H1 (cell line): ENCODE results near the gene SPOP. TPM values are rescaled to one million over a fixed set of nuclear protein-coding genes. Genes with fewer than 3 reads are reported as not detected.

ENCODE experiments used
- CTCF ChIA-PET: fragments of 300-600 bp; sonication (Branson Sonifier 250); formaldehyde crosslinking; loops from one replicate; lab custom pipeline; 2021; ENCODE audit not compliant: partially characterized antibody; lab: Charles Lee
- POLR2A ChIA-PET: fragments of 300-600 bp; sonication (Branson Sonifier 250); formaldehyde crosslinking; loops from one replicate; lab custom pipeline; 2021; ENCODE audit warnings: inconsistent platforms; ENCODE audit not compliant: partially characterized antibody; lab: Charles Lee
- DNase-seq, 2 experiments: peaks; one replicate each; pipeline versions ENCODE4 v3.0.0 to v3.0.0-alpha.2; 2010 to 2022; ENCODE audit warnings: low spot score in 2 of 2, low read depth in 1 of 2, mixed read lengths in 1 of 2
- FAIRE-seq: peaks from 2 replicates; lab custom pipeline; 2011; peaks lifted over from hg19 to GRCh38; lab: Jason Lieb, UNC
- H2AFZ ChIP-seq: 2 replicates; pipeline ENCODE4 v1.8.1; 2012; ENCODE audit warnings: low read length, inconsistent platforms
- H2AK5ac ChIP-seq: 2 replicates; pipeline ENCODE4 v1.6.1; 2013; ENCODE audit warnings: low read depth, low read length
- H2BK120ac ChIP-seq: replicated peaks from 2 replicates; pipeline ENCODE3; 2013; ENCODE audit warnings: low read depth, low read length, inconsistent platforms
- H2BK12ac ChIP-seq: 2 replicates; pipeline ENCODE4 v1.6.1; 2013; ENCODE audit warnings: low read depth, low read length
- H2BK15ac ChIP-seq: 2 replicates; pipeline ENCODE4 v1.6.1; 2013; ENCODE audit warnings: low read length
- H2BK20ac ChIP-seq: 2 replicates; pipeline ENCODE4 v1.6.1; 2013; ENCODE audit warnings: low read length
- H2BK5ac ChIP-seq: 2 replicates; pipeline ENCODE4 v1.6.1; 2013; ENCODE audit warnings: low read depth, low read length
- H3K14ac ChIP-seq: 2 replicates; pipeline ENCODE4 v1.6.1; 2013; ENCODE audit warnings: inconsistent platforms; ENCODE audit not compliant: insufficient read length
- H3K18ac ChIP-seq: 2 replicates; pipeline ENCODE4 v1.6.1; 2013; ENCODE audit warnings: low read length; ENCODE audit errors: extremely low read depth
- H3K23ac ChIP-seq: 2 replicates; pipeline ENCODE4 v1.6.1; 2013; ENCODE audit warnings: inconsistent platforms; ENCODE audit not compliant: insufficient read length
- H3K23me2 ChIP-seq: 2 replicates; pipeline ENCODE4 v1.6.1; 2013; ENCODE audit warnings: low read depth, low read length
- H3K27ac ChIP-seq: 2 replicates; pipeline ENCODE4 v1.6.1; 2011; ENCODE audit warnings: low read depth, low read length, inconsistent platforms
- H3K27me3 ChIP-seq, 4 experiments: replicated peaks in 1 of 4; 1 replicate in 1 of 4; 2 replicates in 3 of 4; pipeline versions ENCODE4 v1.6.1 to v1.8.1; 2011 to 2013; ENCODE audit warnings: low read length in 3 of 4, mild to moderate bottlenecking in 3 of 4, inconsistent platforms in 2 of 4, mixed read lengths in 2 of 4, moderate library complexity in 1 of 4; ENCODE audit not compliant: control insufficient read depth in 3 of 4, insufficient read depth in 3 of 4; ENCODE audit errors: extremely low read depth in 1 of 4
- H3K36me3 ChIP-seq, 4 experiments: 2 replicates each; pipeline versions ENCODE4 v1.6.1 to v1.8.1; 2011 to 2013; ENCODE audit warnings: mild to moderate bottlenecking in 4 of 4, low read length in 3 of 4, moderate library complexity in 2 of 4, control low read depth in 1 of 4, inconsistent platforms in 1 of 4; ENCODE audit not compliant: insufficient read depth in 4 of 4, control insufficient read depth in 2 of 4
- H3K4ac ChIP-seq: replicated peaks from 2 replicates; pipeline ENCODE3; 2013; ENCODE audit warnings: low read length, low read depth, mixed read lengths, inconsistent platforms; ENCODE audit not compliant: insufficient read length
- H3K4me1 ChIP-seq, 4 experiments: replicated peaks in 1 of 4; 1 replicate in 1 of 4; 2 replicates in 3 of 4; pipeline versions ENCODE4 v1.6.1 to v1.8.1; 2011 to 2013; ENCODE audit warnings: low read length in 3 of 4, inconsistent platforms in 2 of 4, mixed read lengths in 1 of 4; ENCODE audit not compliant: insufficient read depth in 4 of 4, control insufficient read depth in 3 of 4
- H3K4me2 ChIP-seq, 2 experiments: 2 replicates each; pipeline versions ENCODE4 v1.6.1 to v1.8.1; 2011 to 2013; ENCODE audit warnings: low read depth in 2 of 2, low read length in 2 of 2, control low read depth in 1 of 2, inconsistent platforms in 1 of 2, mild to moderate bottlenecking in 1 of 2; ENCODE audit not compliant: insufficient read depth in 1 of 2
- H3K4me3 ChIP-seq, 4 experiments: fragments of 200-600, 300-600 bp in 1 of 4; sonication (generic), shearing (Covaris generic), sonication (Bioruptor Twin) in 1 of 4; 2 replicates each; pipeline versions ENCODE4 v1.5.1 to v1.8.1; 2011 to 2016; ENCODE audit warnings: low read length in 4 of 4, low read depth in 3 of 4, control low read depth in 2 of 4, inconsistent platforms in 2 of 4, mild to moderate bottlenecking in 2 of 4, mixed read lengths in 1 of 4, moderate library complexity in 1 of 4; ENCODE audit not compliant: insufficient read depth in 2 of 4; ENCODE audit errors: extremely low read depth in 1 of 4
- H3K56ac ChIP-seq: replicated peaks from 2 replicates; pipeline ENCODE3; 2013; ENCODE audit warnings: low read depth, mild to moderate bottlenecking, mixed read lengths, low read length, inconsistent platforms; ENCODE audit not compliant: insufficient read length
- H3K79me1 ChIP-seq: 2 replicates; pipeline ENCODE4 v1.6.1; 2013; ENCODE audit warnings: low read depth, low read length, control low read depth
- H3K79me2 ChIP-seq, 2 experiments: 2 replicates each; pipeline versions ENCODE4 v1.6.1 to v1.8.1; 2012 to 2013; ENCODE audit warnings: low read length in 2 of 2, mild to moderate bottlenecking in 2 of 2, inconsistent platforms in 1 of 2; ENCODE audit not compliant: insufficient read depth in 2 of 2, control insufficient read depth in 1 of 2
- H3K9ac ChIP-seq, 4 experiments: replicated peaks in 1 of 4; 1 replicate in 1 of 4; 2 replicates in 3 of 4; pipeline versions ENCODE4 v1.6.1 to v1.8.1; 2011 to 2013; ENCODE audit warnings: low read depth in 3 of 4, low read length in 3 of 4, control low read depth in 2 of 4, mild to moderate bottlenecking in 2 of 4, moderate library complexity in 2 of 4, inconsistent platforms in 1 of 4; ENCODE audit errors: extremely low read depth in 1 of 4
- H3K9me3 ChIP-seq, 2 experiments: 2 replicates each; pipeline versions ENCODE4 v1.6.1 to v1.8.1; 2012 to 2013; ENCODE audit warnings: mild to moderate bottlenecking in 2 of 2, moderate library complexity in 2 of 2, control low read depth in 1 of 2, inconsistent platforms in 1 of 2, low read depth in 1 of 2, low read length in 1 of 2, mixed read lengths in 1 of 2; ENCODE audit not compliant: insufficient read depth in 2 of 2
- H4K20me1 ChIP-seq, 2 experiments: replicated peaks in 1 of 2; 2 replicates each; pipeline versions ENCODE3 to v1.8.1; 2011 to 2013; ENCODE audit warnings: inconsistent platforms in 2 of 2, low read length in 2 of 2, mild to moderate bottlenecking in 1 of 2; ENCODE audit not compliant: insufficient read depth in 2 of 2, control insufficient read depth in 1 of 2
- H4K5ac ChIP-seq: 2 replicates; pipeline ENCODE4 v1.6.1; 2013; ENCODE audit warnings: low read length, low read depth, mixed read lengths, inconsistent platforms; ENCODE audit not compliant: insufficient read length
- H4K8ac ChIP-seq: 2 replicates; pipeline ENCODE4 v1.8.0; 2013; ENCODE audit warnings: mild to moderate bottlenecking, moderate library complexity, low read length, inconsistent platforms; ENCODE audit not compliant: insufficient read depth; ENCODE audit errors: extremely low read depth
- H4K91ac ChIP-seq: replicated peaks from 2 replicates; pipeline ENCODE3; 2013; ENCODE audit warnings: low read length, mixed read lengths, inconsistent platforms; ENCODE audit not compliant: insufficient read length
- ASH2L ChIP-seq: fragments of 200-600, 300-600 bp; sonication (generic); IDR thresholded peaks from one replicate; pipeline ENCODE4 v1.7.1; 2017; ENCODE audit warnings: low read length
- ATF3 ChIP-seq: IDR thresholded peaks from 2 replicates; pipeline ENCODE4 v1.6.1; 2011; ENCODE audit warnings: low read depth, mild to moderate bottlenecking, low read length; ENCODE audit not compliant: insufficient read depth
- CREB1 ChIP-seq: IDR thresholded peaks from 2 replicates; pipeline ENCODE4 v1.6.1; 2012; ENCODE audit warnings: inconsistent platforms
- CTCF ChIP-seq, 3 experiments: IDR thresholded peaks; 1 replicate in 2 of 3; 2 replicates in 1 of 3; pipeline versions ENCODE4 v1.5.1 to v1.6.1; 2011; ENCODE audit warnings: low read length in 3 of 3, mild to moderate bottlenecking in 3 of 3, inconsistent platforms in 2 of 3, low read depth in 1 of 3, moderate library complexity in 1 of 3; ENCODE audit not compliant: insufficient read depth in 1 of 3; ENCODE audit errors: control extremely low read depth in 1 of 3
- KDM5A ChIP-seq: fragments of 200-600 bp; IDR thresholded peaks from 2 replicates; pipeline ENCODE4 v1.7.1; 2012; ENCODE audit warnings: mild to moderate bottlenecking, low read length, inconsistent platforms, mixed read lengths
- MAX ChIP-seq: IDR thresholded peaks from 2 replicates; pipeline ENCODE4 v1.6.1; 2012; ENCODE audit warnings: inconsistent platforms
- PHF8 ChIP-seq: fragments of 200-600 bp; sonication (generic); conservative IDR thresholded peaks from 2 replicates; pipeline ENCODE4 v1.7.1; 2012; ENCODE audit warnings: low read depth, mild to moderate bottlenecking, inconsistent platforms, low read length, moderate library complexity
- RAD21 ChIP-seq, 2 experiments: IDR thresholded peaks in 1 of 2; conservative IDR thresholded peaks in 1 of 2; 2 replicates each; pipeline ENCODE4 v1.6.1; 2011; ENCODE audit warnings: low read depth in 2 of 2, low read length in 2 of 2, improper control_type of control experiment in 1 of 2, inconsistent platforms in 1 of 2, mild to moderate bottlenecking in 1 of 2, moderate library complexity in 1 of 2
- TCF12 ChIP-seq: IDR thresholded peaks from 2 replicates; pipeline ENCODE4 v1.6.1; 2011; ENCODE audit warnings: low read depth, mild to moderate bottlenecking, low read length
- TEAD4 ChIP-seq: IDR thresholded peaks from 2 replicates; pipeline ENCODE4 v1.6.1; 2012; ENCODE audit warnings: low read depth, low read length, inconsistent platforms, mixed read lengths
- WGBS, 2 experiments: shearing (Covaris generic) in 1 of 2; methylation state at CpG; one replicate each; pipeline versions ENCODE4 v1.1.6 to v1.1.7; 2013 to 2015; ENCODE audit warnings: low lambda C conversion rate in 2 of 2, mixed read lengths in 2 of 2, inconsistent platforms in 1 of 2, low coverage in 1 of 2, missing lambda C conversion rate in 1 of 2; ENCODE audit not compliant: insufficient replicate concordance in 2 of 2, insufficient coverage in 1 of 2, insufficient read length in 1 of 2; ENCODE audit errors: extremely low coverage in 1 of 2, missing lambda C conversion rate in 1 of 2; 5-methylcytosine and 5-hydroxymethylcytosine counted together
- polyA plus RNA-seq, 7 experiments: library from polyadenylated mRNA; depleted of rRNA in 3 of 7; stranded (reverse) in 5 of 7; unstranded in 2 of 7; fragments of >200 nt in 5 of 7; fragments of 200-250 nt in 2 of 7; gene quantifications; 1 replicate in 5 of 7; 2 replicates in 1 of 7; 4 replicates in 1 of 7; pipeline versions ENCODE4 v1.2.1 to v1.2.3, GENCODE V29; 2011 to 2013; ENCODE audit warnings: missing spikeins in 2 of 7, mixed read lengths in 2 of 7
- total RNA-seq: library from RNA; stranded (reverse); fragmentation: NEBNext Ultra II Directional; extraction: Animal tissue kit (Norgen Biotek cat#: 25700); gene quantifications from 2 replicates; pipeline ENCODE4 v1.2.1, GENCODE V29; 2021

SPOP gene
- total and polyA plus RNA-seq, 2 of the 8 experiments (the other 6 are each of a cell fraction or from before 2014, with no cell fraction given): 13.3 to 25.6 TPM

- H2AFZ ChIP-seq: no peak overlapping the region
- H2BK12ac ChIP-seq: no peak overlapping the region
- FAIRE-seq (peak; percentile 73), DNase-seq (no peak)
- no peak overlapping the region for H3K4me2 ChIP-seq
- H3K36me3 ChIP-seq: no peaks in the 10 kb centered on the region
- H3K9me3 ChIP-seq: no peaks in the 10 kb centered on the region
- H3K56ac ChIP-seq: no peak overlapping the region
- no peak overlapping the region for H3K14ac ChIP-seq
- no peak overlapping the region for H2BK20ac ChIP-seq
- ChIA-PET CTCF (interaction anchor here (0.5 to 4.9 kb wide), 7 partner anchors 9 to 440 kb away, joined by 3 to 27 read pairs (median 3); no protein-coding TSS in a partner anchor), POLR2A (no interaction called here)
- H3K79me1 ChIP-seq: no peaks in the 10 kb centered on the region
- H2BK120ac ChIP-seq: no peak overlapping the region
- H3K4me3 ChIP-seq: no peak overlapping the region
- H4K5ac ChIP-seq: no peak overlapping the region
- no peaks in the 10 kb centered on the region for H3K23me2 ChIP-seq
- H3K27ac ChIP-seq: no peak overlapping the region
- WGBS, 2 experiments: 42% methylated on average over 3 of the region's 3 CpGs; no CpG with 5 or more reads in 1 of the 2 experiments
- H4K20me1 ChIP-seq: peaks cover 0 to under 1% of the 10 kb centered on the region in 2 experiments
- H2BK15ac ChIP-seq: no peak overlapping the region
- H4K91ac ChIP-seq: no peak overlapping the region
- no peaks in the 10 kb centered on the region; a peak in 1 of 7 replicates for H3K27me3 ChIP-seq
- H4K8ac ChIP-seq: no peak overlapping the region
- no peak overlapping the region for H3K4ac ChIP-seq
- H3K4me1 ChIP-seq: peaks cover 0 to 5% (median 2%) of the 10 kb centered on the region in 4 experiments; a peak in 3 of 7 replicates
- H2BK5ac ChIP-seq: no peak overlapping the region
- no peaks in the 10 kb centered on the region for H3K79me2 ChIP-seq
- H3K18ac ChIP-seq: no peak overlapping the region
- H2AK5ac ChIP-seq: no peak overlapping the region
- no peak overlapping the region for H3K9ac ChIP-seq
- H3K23ac ChIP-seq: no peak overlapping the region
- TF ChIP-seq RAD21 (IDR thresholded peaks at IDR 0.05 in 1 of 2, conservative IDR thresholded peaks at IDR 0.05 in 1 of 2; ENCODE audit: low read depth in 2 of 2, low read length in 2 of 2): peak; percentile 25 to 39; a peak in 3 of 4 replicates
- no peak for TF ChIP-seq TEAD4
- no peak for TF ChIP-seq PHF8
- no peak for TF ChIP-seq KDM5A
- no peak for TF ChIP-seq MAX
- peak; percentile 66 to 80 (median 79) for TF ChIP-seq CTCF (IDR thresholded peaks at IDR 0.05; ENCODE audit: control extremely low read depth in 1 of 3, insufficient read depth in 1 of 3, low read depth in 1 of 3, low read length in 3 of 3)
- TF ChIP-seq ASH2L: no peak
- no peak for TF ChIP-seq CREB1
- TF ChIP-seq ATF3: no peak
- no peak for TF ChIP-seq TCF12
Observed at GRCh38 chr17:49585422-49586027, 92.4 kb downstream of the SPOP start.
